ACC112 (cell line): ENCODE measurements around the gene CIT.

Experiments used
- H2AFZ ChIP-seq: fragments of 200-600 bp; sonication (generic); one replicate; pipeline ENCODE4 v1.6.0; 2017; ENCODE audit warnings: antibody characterized with exemption, low read length; ENCODE audit not compliant: unreplicated experiment
- H3K27ac ChIP-seq: fragments of 200-600 bp; sonication (generic); 2 replicates; pipeline ENCODE4 v1.5.1; 2014; ENCODE audit warnings: low read depth, mild to moderate bottlenecking, antibody characterized with exemption, low read length, moderate library complexity
- H3K27me3 ChIP-seq: fragments of 200-600 bp; sonication (generic); 2 replicates; pipeline ENCODE4 v1.6.1; 2014; ENCODE audit warnings: mild to moderate bottlenecking, antibody characterized with exemption, low read length, moderate library complexity, mixed read lengths; ENCODE audit not compliant: insufficient read depth
- H3K36me3 ChIP-seq: fragments of 200-600 bp; sonication (generic); 2 replicates; pipeline ENCODE4 v1.6.1; 2016; ENCODE audit warnings: mild to moderate bottlenecking, antibody characterized with exemption, low read length, moderate library complexity, mixed read lengths; ENCODE audit not compliant: insufficient read depth
- H3K4me1 ChIP-seq: fragments of 200-600 bp; sonication (generic); one replicate; pipeline ENCODE4 v1.6.1; 2016; ENCODE audit warnings: low read length, mixed read lengths; ENCODE audit not compliant: insufficient read depth, unreplicated experiment, control insufficient read depth
- H3K4me3 ChIP-seq: fragments of 200-600 bp; sonication (generic); 2 replicates; pipeline ENCODE4 v1.5.1; 2014; ENCODE audit warnings: mild to moderate bottlenecking, low read depth, low read length
- H3K79me2 ChIP-seq: fragments of 200-600 bp; sonication (generic); one replicate; pipeline ENCODE4 v1.6.0; 2016; ENCODE audit warnings: low read length; ENCODE audit not compliant: control insufficient read depth, unreplicated experiment, insufficient read depth

CIT gene

GRCh38 chr12:119705182-119705581, 171.9 kb downstream of the CIT start:
- Histone ChIP-seq H2AFZ (no peak overlapping the region), H3K4me3 (no peak overlapping the region), H3K4me1 (peaks cover 8% of the 10 kb centered on the region), H3K36me3 (peaks cover 11% of the 10 kb centered on the region; the same call in 1 of the 2 replicates), H3K27me3 (no peaks in the 10 kb centered on the region), H3K79me2 (no peaks in the 10 kb centered on the region), H3K27ac (no peak overlapping the region)

DNA sequence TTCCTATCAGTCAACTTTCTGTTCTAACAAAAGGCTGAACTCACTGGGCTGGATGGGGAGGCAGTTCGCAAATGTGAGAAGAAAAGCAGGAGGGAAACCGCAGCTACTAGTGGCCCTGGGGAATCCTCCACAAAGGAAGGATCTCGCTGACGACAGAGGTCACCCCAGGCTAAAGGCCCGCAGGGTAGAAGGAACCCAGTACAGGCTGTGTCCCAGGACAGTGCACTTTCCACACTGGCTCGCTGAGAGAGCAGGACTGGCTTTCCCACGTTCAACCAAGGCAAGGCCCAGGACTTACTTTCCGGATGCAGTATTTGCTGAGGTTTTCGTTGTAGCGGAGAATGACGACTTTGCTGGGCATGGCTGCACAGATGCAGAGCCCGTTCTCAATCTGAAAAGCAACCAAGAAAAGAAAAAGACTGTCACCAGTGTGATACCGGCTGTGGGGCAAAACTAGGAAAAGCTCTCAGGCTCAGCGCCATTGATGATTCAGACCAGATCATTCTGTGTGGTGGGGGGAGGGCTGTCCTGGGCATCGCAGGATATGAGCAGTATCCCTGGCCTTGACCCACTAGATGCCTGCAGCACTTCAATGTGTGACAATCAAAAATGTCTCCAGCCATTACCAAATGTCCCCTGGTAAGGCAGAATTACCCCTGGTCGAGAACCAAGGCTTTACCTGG, 172.9 kb downstream of the CIT start:
- Histone ChIP-seq H3K4me3 (no peak overlapping the region), H2AFZ (no peak overlapping the region), H3K79me2 (no peaks in the 10 kb centered on the region), H3K27ac (no peak overlapping the region), H3K4me1 (peaks cover 8% of the 10 kb centered on the region), H3K27me3 (no peaks in the 10 kb centered on the region), H3K36me3 (peaks cover 7% of the 10 kb centered on the region; the same call in 1 of the 2 replicates)

- Histone ChIP-seq H3K27ac (no peak overlapping the region), H3K27me3 (no peaks in the 10 kb centered on the region), H3K79me2 (no peaks in the 10 kb centered on the region), H3K36me3 (peaks cover 3% of the 10 kb centered on the region; the same call in 1 of the 2 replicates), H2AFZ (no peak overlapping the region), H3K4me3 (no peak overlapping the region), H3K4me1 (peaks cover 8% of the 10 kb centered on the region)
Measured at GRCh38 chr12:119700078-119700477, 177.0 kb downstream of the CIT start.

DNA sequence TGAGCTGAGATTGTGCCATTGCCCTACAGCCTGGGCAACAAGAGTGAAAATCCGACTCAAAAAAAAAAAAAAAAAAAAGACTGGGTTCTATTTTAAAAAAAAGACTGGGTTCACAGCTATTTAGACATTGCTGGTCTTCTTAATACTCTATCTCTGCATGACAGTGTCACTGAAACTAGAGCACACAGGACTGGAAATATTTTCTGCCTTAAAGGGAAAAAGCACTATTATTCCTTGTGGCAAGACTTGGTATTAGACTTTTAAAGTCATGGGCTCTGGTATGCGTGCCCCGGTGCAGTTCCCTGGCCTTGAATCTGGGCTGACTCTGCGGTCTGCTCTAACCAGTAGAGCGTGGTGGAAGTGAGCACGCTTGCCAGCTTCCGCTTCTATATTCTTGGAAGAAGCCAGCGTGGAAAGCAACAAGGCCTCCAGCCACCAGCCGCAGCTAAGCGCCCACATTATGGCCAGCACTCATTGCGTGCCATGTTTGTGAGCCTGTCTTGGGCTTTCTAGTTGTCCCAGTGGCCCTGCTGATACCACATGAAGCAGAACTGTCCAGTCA, 177.8 kb downstream of the CIT start:
- peaks cover 3% of the 10 kb centered on the region; the same call in 1 of the 2 replicates for H3K36me3 ChIP-seq
- H3K27ac ChIP-seq = no peak overlapping the region
- no peak overlapping the region for H3K4me3 ChIP-seq
- H3K27me3 ChIP-seq = no peaks in the 10 kb centered on the region
- H3K4me1 ChIP-seq = peaks cover 3% of the 10 kb centered on the region
- H2AFZ ChIP-seq = no peak overlapping the region
- H3K79me2 ChIP-seq = no peaks in the 10 kb centered on the region

DNA sequence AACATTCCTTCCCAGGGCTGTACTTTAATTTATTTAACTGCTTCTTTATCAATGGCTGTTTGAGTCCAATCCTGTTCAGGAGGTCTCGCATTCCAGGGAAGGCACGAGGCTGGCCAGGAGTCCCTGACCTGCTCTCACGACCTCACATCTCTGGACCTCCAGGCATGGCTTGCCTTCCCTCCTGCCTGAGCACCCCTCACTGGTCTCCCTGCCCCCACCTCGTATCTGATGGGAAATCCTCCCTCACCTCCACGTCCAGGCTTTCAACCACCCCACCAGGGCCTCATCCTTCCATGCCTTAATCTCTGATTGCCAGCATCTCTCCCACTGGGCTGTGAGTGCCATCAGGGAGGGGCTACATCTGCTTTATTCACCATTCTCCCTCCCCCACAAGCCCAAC, 180.2 kb downstream of the CIT start:
- Histone ChIP-seq H3K4me1 (peaks cover 16% of the 10 kb centered on the region), H3K27me3 (no peaks in the 10 kb centered on the region), H3K36me3 (peaks cover 3% of the 10 kb centered on the region; the same call in 1 of the 2 replicates), H3K79me2 (no peaks in the 10 kb centered on the region), H2AFZ (no peak overlapping the region), H3K27ac (no peak overlapping the region), H3K4me3 (no peak overlapping the region)

DNA sequence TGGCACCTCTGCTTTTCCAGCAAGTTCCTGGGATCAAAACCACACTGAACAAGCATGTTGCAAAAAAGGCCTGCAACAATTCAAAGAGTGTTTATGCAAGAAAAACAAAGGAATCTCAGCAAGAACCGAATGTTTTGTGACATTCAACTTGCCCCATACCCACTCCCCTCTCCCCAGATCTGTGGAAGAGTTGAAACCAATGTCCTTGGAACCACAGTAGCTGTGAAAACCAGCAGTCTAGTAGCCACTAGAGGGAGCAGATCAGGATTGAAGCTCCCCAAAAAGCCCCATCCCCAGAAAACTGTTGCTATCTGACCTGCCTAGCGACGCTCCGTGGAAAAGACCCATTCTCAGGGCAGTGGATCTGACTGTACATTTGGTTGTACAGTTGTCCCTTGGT, 182.1 kb downstream of the CIT start:
- Histone ChIP-seq H3K4me1 (peaks cover 16% of the 10 kb centered on the region), H3K27ac (no peak overlapping the region), H3K27me3 (no peaks in the 10 kb centered on the region), H3K79me2 (no peaks in the 10 kb centered on the region), H2AFZ (no peak overlapping the region), H3K4me3 (no peak overlapping the region), H3K36me3 (peaks cover 3% of the 10 kb centered on the region; the same call in 1 of the 2 replicates)

DNA sequence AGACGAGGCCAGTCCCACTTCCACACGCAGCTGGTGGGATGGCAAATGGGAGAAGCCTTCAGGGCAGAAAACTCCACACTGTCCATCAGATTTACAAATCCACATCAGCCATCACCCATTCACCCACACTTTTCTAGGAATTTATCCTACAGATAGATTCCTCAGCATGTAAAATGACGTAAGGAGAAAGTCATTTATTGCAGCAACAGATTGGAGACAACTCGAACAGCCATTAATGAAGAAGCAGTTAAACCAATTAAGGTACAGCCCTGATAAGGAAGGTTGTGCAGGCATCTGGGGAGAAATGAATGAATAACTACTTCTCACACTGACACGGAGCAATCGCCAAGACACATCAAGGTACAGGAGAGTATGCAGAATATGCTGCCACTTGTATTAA, 183.0 kb downstream of the CIT start:
- H3K4me1 ChIP-seq = peaks cover 16% of the 10 kb centered on the region
- no peaks in the 10 kb centered on the region for H3K27me3 ChIP-seq
- peaks cover 3% of the 10 kb centered on the region; the same call in 1 of the 2 replicates for H3K36me3 ChIP-seq
- no peak overlapping the region for H3K27ac ChIP-seq
- H3K4me3 ChIP-seq = no peak overlapping the region
- no peaks in the 10 kb centered on the region for H3K79me2 ChIP-seq
- no peak overlapping the region for H2AFZ ChIP-seq

DNA sequence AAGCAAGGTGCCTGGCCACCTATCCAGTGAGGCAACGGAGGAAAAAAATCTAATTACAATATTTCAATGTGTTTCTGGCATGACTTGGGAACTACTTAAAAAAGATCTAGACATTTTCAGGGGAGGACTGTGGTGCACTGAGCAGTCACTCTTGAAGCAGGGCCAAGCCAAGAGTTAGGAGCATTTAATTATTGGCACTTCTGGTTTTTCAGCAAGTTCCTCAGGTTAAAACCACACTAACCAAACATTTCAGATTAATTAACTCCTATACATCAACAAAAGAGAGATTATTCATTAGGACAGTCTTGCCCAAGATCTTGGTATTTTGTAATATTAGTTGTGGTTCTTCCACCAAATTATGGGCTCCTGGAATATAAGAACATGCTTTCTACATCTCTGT, 183.6 kb downstream of the CIT start:
- Histone ChIP-seq H3K36me3 (peaks cover 3% of the 10 kb centered on the region; the same call in 1 of the 2 replicates), H3K4me1 (peaks cover 16% of the 10 kb centered on the region), H2AFZ (no peak overlapping the region), H3K79me2 (no peaks in the 10 kb centered on the region), H3K27ac (peak overlapping the region; percentile 5; the same call in 1 of the 2 replicates), H3K27me3 (no peaks in the 10 kb centered on the region), H3K4me3 (no peak overlapping the region)

GRCh38 chr12:119692997-119693396, 184.1 kb downstream of the CIT start:
- peaks cover 5% of the 10 kb centered on the region; the same call in 1 of the 2 replicates for H3K36me3 ChIP-seq
- no peak overlapping the region for H2AFZ ChIP-seq
- H3K4me1 ChIP-seq = peaks cover 16% of the 10 kb centered on the region
- H3K79me2 ChIP-seq = no peaks in the 10 kb centered on the region
- peak overlapping the region; percentile 19 for H3K27ac ChIP-seq
- H3K4me3 ChIP-seq = no peak overlapping the region
- no peaks in the 10 kb centered on the region for H3K27me3 ChIP-seq

DNA sequence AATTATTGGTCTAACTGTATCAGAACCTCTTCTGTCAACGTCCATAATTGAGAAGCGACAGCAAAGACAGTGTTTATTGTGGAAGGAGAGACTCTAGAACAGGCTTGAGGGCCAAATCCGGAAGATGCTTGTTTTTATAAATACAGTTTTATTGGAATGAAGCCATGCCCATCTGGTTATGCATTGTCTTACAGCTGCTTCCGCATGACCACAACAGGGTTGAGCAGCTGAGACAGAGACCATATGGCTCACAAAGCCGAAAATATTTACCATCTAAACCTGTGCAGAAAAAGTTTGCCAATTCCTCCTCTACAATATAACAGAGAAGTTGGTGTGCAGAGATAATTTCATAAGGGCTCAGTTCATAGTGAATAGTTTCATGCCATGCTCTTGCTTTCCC, 184.7 kb downstream of the CIT start:
- Histone ChIP-seq H3K36me3 (peaks cover 6% of the 10 kb centered on the region; the same call in 1 of the 2 replicates), H3K79me2 (no peaks in the 10 kb centered on the region)

More for the DNA sequence above, 184.7 kb downstream of the CIT start:
- Histone ChIP-seq H3K27me3 (no peaks in the 10 kb centered on the region), H2AFZ (no peak overlapping the region), H3K4me3 (no peak overlapping the region), H3K4me1 (peaks cover 16% of the 10 kb centered on the region), H3K27ac (peak overlapping the region; percentile 19)
